HG02870 (cell line): ENCODE results near the gene TNF.
"Not testable (repeated sequence)": the region's sequence is repeated elsewhere in the genome, so short reads cannot be mapped to it uniquely, and the experiment has no call there.

Experiments used
- ATAC-seq: cut with Tn5 transposase; IDR thresholded peaks from one replicate; pipeline ENCODE4 v1.9.1; 2021; ENCODE audit warnings: mild to moderate bottlenecking, moderate library complexity; ENCODE audit not compliant: unreplicated experiment

TNF gene

GRCh38 chr6:31586599-31587281 lies 11.4 kb downstream of the TNF start:
- no peak for ATAC-seq

DNA sequence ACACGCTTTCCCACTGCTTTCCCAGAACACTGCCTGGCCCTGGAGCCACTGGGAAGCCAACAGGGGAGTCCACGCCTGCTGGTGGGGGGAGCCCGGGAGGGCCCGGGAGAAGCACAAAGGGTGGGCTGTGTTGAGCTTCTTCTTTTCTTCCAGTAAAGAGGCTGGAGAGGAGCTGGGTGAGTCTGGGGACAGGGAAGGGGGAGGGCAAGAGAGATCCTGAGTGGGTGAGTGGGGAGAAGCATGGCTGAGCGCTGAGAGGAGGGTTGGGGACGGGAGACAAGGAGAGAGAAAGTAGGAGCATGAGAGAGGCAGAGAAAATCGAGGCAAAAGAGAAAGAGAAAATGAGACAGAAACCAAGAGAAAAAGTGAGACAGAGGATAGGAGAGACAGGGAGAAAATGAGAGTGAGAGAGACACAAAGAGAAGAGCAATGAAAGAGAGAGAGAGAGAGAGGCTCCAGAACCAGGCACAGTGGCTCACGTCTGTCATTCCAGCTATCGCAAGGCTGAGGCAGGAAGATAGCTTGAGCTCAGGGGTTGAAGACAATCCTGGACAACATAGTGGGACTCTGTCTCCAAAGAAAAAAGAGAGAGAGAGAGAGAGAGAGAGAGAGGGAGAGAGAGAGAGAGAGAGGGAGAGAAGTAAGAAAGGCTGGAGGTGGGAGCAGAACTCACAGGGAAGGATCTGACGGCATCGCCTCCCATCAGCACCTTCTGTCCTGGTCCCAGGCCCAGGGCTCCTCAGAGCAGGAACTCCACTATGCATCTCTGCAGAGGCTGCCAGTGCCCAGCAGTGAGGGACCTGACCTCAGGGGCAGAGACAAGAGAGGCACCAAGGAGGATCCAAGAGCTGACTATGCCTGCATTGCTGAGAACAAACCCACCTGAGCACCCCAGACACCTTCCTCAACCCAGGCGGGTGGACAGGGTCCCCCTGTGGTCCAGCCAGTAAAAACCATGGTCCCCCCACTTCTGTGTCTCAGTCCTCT lies 12.7 kb downstream of the TNF start:
- ATAC-seq: no peak

DNA sequence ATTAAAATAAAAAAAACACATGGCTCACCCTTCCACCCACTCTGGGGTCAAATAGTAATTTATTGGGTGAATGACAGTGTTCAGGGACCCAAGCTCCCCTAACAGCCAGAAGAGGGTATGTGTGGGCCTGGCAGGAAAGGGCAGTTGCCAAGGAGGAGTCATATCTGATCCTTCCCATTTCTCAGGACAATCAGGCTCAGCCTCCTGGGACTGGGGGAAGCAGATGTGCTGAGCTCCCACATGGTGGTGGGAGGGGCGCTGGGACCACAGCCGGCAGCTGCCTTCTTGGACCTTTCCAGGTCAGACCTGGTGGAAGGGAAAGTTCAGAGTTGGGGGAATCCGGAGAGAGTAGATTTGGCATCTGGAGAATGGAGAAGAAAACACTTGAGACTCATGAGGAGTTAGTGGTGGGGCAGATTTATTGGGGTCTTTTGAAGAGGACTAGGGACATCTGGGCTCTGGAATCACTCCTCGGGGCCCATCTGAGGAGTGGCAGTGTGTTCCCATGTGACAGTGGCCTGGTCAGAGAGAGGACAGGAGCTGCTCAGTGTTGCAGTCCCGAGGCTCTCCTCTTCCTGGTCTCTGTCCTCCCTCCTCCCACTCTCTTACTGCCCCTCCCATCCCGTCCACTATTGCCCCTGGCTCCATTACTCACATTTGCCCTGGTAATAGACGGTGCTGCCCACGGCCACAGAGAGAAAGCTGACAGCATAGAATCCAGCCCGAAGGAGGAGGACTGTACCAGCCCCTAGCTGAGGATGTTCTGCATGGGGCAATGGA lies 13.7 kb downstream of the TNF start:
- ATAC-seq: no peak

DNA sequence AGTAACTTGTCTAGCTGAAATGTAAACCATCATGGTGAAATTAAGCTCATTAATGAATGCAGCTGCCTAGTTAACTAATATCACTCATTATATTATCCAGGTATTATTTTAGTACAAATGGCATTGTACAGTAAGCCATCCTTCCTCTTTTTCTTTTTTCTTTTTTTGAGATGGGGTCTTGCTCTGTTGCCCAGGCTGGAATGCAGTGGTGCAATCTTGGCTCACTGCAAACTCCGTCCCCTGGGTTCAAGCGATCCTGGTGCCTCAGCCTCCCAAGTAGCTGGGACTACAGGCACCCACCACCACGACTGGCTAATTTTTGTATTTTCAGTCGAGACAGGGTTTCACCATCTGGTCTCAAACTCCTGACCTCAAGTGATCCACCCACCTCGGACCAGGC lies 15.3 kb downstream of the TNF start:
- ATAC-seq: not testable (repeated sequence)

DNA sequence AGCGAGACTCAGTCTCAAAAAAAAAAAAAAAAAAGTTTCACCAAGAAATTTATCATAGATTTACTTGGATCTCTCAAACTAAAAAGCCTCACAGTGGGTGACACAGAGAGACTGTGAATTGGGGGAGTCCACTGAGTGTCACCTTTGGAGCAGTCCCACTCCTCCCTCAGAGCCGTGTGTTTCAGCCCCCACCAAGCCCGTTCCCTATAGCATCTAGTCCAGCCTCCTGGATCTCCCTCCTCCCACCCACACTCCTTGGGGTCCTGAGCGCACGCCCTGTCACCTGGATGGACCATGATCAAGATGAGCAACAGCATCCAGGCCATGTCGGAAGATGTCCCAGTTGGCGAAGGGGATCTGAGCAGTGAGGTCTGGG lies 17.0 kb downstream of the TNF start:
- no peak for ATAC-seq

DNA sequence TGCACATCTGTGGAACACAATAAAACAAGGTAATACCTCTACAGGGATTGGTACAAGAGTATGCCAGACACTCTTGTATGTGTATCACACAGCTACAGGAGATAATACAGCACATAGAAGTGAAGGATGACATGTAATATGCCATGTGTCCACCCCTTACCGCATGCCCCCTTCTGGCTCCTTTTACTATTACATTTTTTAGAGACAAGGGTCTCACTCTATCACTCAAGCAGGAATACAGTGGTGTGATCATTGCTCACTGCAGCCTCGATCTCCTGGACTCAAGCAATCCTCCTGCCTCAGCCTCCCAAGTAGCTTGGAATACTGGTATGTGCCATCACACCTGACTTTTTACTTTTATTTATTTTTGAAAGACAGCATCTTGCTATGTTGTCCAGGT lies 21.6 kb downstream of the TNF start:
- ATAC-seq: no peak

DNA sequence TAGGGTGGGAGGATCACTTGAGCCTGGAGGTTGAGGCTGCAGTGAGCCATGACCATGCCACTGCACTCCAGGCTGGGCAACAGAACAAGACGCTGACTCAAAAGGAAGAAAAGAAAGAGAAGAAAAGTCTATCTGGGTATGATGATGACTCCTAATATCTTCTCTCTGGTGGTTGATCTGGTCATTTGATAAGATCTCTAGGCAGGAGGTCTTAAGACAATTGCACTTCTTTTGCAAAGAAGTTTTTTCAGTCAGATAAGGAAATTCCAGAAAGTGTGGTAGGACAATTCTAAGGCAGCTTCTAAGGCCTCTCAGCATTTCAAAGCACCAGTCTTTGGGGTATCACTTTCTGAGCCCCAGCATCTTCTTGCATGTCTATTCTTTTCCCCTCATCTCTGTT lies 32.0 kb downstream of the TNF start:
- ATAC-seq: no peak

GRCh38 chr6:31609519-31610406 lies 34.4 kb downstream of the TNF start:
- no peak for ATAC-seq

DNA sequence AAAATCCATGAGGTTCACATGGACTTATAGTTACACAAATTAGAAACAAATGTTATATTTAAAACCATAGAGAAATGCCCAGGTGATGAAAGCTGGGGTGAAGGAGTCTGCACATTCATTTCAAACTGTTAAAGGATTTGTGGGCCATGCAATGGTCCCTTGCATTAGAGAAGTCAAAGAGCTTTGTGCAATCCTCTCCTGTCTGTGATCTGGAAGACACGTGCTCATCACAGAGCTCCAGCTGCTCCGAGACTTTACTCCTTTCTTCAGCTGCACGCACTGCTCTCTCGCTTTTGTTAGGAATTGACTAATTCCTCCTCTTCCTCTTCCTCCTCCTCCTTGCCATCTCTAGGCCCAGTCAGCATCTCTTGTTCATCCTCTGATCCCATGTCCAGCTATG lies 35.6 kb downstream of the TNF start:
- no peak for ATAC-seq

DNA sequence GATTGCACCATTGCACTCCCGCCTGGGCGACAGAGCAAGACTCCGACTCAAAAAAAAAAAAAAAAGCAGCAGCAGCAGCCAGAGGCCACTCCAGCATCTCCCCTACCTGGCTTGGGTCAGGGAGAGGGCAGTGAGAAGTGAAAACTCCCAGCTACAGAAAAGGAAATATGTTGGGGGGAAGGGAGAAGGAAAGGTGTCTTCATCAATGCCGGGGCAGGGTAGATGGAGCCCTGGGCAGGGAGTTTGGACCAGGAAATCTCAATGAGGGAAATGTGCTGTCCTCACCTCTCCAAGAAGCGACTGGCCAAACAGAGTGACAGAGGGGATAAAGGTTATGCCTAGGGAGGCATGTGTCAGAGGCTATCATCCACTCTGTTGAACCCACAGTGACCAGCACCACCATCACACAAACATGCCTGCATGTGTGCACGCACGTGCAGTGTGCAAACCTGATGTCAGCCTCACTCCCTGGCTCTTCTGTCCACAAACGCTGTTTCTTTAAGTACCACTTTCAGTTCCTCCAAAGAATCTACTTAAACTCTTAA lies 38.8 kb downstream of the TNF start:
- ATAC-seq: no peak

DNA sequence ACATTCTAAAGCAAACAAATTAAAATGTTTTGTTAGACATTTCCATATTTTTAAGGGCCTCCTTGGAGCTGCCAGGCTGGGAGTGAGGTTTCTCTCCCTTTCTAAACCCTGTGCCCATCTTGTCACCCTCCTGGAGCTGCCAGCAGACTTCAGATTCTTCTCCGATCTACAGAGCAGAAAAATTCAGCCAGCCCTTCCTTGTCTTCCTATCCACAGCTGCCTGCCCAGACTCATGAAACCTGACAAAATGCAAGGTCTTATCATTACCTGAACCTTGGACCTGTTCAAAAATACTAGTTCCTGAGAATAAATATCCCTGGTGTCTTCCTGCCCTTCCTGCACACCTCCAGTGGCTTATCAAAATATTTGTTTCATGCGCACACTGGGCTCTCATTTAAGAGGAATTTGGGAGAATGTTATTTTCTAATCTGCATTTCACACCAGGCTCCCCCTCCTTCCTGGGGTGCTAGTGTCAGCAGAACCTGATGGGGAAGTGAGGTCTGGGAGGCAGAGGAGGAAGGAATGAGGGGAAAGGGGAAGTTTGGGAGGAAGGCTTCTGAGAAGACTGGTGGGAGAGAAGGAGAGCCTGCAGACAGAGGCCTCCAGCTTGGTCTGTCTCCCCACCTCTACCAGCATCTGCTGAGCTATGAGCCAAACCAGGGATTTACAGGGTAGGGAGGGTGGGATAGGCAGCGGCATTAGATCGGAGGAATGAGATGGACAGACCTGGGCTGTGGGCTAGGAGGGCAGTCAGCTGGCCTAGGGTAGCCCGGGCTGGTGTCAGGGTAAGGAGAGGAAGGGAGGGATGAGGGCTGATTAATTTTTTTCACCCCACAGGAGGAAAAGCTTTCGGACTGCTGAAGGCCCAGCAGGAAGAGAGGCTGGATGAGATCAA lies 39.6 kb downstream of the TNF start, which contains the start of gene AIF1:
TSS of gene AIF1 (plus strand) at position 551 of the 895 bp plus-strand sequence. CDS start at position 647, 96 bp downstream.
- ATAC-seq: no peak

GRCh38 chr6:31615748-31616147 lies 40.4 kb downstream of the TNF start:
- no peak for ATAC-seq

DNA sequence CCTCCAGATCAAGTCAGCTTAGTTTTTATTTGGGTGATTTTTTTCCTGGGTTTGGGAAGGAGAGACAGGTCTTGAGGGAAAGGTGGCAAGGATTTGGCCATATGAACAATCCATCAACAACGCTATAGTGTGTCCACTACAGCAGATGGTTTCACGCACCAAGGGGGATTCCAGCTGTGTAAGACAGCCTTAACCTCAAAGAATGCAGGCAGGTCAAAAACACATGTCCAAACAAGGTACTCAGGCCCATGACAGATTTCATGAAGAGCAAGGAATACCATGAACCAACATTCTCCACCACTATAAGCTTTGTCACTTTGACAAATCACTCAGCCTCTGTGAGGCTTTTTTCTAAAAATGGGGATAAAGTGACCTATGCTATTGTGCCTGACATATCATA lies 41.6 kb downstream of the TNF start:
- ATAC-seq: no peak

DNA sequence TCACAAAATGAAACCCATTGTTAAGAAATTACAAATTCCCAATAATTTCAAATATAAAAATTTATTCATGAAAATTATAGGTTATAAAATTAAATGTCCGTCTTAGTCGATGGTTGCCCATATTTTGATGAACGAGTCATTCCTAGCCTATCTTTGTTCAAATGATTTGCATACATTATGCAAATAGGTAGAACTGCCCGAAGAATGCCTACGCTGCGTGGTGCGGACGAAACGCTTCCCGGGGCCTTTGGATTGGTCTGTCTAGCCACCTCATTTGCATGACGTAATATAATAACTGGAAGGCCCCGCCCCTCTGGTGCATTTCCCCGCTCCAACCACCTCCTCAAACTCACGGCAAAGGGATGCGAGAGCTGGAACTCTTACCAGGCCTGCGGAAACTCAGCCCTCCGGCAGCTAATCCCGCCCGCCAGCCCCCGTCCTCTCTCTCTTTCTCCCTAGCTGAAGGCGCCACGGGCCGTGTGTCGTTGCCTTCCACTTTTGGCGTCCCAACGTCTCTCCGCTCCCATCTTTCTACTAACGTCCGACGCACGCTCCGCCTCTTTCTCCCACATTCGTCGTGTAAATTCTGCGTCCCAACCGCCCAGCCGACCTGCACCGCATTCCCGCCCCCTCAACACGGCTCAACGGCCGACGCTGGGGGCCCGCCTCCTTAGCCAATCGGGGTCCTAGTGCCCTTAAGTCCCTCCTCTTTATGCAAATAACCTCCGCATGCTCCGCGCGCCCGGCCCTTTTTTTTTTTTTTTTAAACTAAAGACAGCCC lies 44.6 kb downstream of the TNF start:
- ATAC-seq: peak; percentile 81

DNA sequence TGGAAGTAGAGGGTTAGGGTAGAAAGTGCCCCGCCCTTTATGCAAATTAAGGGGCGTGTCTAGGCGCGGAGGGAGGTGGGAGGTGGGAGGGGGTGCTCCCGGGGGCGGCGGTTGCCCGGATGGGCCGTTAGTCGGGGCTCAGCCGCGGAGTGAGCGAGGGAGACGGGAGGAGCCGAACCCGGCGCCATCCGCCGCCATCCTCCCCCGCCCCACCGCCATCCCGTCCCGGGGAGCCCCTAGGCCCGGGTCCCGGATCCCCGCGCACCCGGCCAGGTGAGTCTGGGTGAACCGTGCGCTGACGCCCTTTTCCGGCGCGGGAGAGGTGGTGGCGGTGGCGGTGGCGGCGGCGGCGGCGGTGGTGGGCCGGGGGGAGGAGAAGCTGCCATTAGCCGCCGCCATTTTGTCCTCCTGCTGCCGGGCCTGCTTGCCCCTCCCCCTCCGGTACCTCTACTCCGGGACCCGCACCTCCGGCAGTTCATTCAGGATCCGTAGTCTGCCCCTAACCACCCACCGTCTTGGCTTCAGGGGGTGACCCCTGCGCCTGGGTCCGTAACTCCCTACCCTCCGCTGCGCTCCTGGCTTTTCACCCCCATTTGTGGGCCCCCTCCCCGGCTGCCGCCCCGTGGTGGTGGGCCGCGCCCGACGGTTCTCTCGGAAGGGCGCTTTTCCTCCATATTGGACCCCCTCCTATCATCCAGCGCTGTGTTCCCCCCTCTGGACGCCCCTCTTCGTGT lies 45.4 kb downstream of the TNF start, which contains the start of gene PRRC2A:
TSS of gene PRRC2A (plus strand) at position 130 of the 734 bp plus-strand sequence. CDS start 2,075 bp downstream, outside the sequence.
- peak; percentile 56 for ATAC-seq

DNA sequence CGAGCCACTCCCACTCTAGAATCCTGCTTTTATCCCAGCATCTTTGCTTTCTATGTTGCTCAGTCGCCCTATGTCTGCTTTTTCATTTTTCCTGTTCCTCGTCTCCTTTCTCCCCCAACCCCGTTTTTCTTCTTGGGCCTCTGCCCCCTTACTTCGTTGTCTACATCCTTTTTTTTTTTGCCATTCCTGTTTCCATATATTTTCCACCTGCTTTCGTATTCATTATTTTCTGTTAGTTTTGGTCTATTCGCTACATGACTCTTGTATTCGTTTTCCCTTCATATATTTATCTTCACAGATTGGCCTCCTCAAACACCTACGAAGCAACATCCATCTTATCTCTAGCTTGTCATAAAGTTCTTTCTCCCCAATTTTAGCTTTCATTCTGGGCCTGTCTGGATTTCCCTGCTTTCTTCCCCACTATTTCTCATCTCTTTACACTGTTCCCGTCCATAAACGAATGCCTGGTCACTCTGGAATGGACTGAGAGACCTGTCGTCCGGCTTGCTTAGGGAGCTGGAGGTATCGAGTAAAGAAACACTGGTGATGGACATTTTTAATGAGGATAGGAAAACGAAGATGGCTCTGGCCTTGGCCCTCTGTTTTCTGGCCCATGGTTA lies 46.1 kb downstream of the TNF start:
- no peak for ATAC-seq

GRCh38 chr6:31621991-31622390 lies 46.6 kb downstream of the TNF start:
- ATAC-seq: no peak
